ENCODE measurements around the gene IL12RB1.

IL12RB1 gene

GRCh38 chr19:18086590-18087138 lies at the start of gene IL12RB1:
IL12RB1 (minus strand) TSS chr19:18086934; CDS start chr19:18086823, 111 bp downstream.
- DNase-seq (ENCODE audit: low spot score) = no peak

- DNase-seq (ENCODE audit: low spot score) = no peak
Observed at GRCh38 chr19:18135712-18136584, 49.2 kb upstream of the IL12RB1 start.

- DNase-seq (ENCODE audit: low spot score) = no peak
Observed at GRCh38 chr19:18131841-18132596, 45.3 kb upstream of the IL12RB1 start.

- DNase-seq (ENCODE audit: low spot score) = no peak
Observed at GRCh38 chr19:18130523-18131242, 43.9 kb upstream of the IL12RB1 start.

- DNase-seq (ENCODE audit: low spot score) = no peak
Observed at GRCh38 chr19:18128805-18129204, 42.1 kb upstream of the IL12RB1 start.

GRCh38 chr19:18128044-18128443 lies 41.3 kb upstream of the IL12RB1 start:
- peak; percentile 18 for DNase-seq (ENCODE audit: low spot score)

- no peak for DNase-seq (ENCODE audit: low spot score)
Observed at GRCh38 chr19:18126097-18126496, 39.4 kb upstream of the IL12RB1 start.

- DNase-seq (ENCODE audit: low spot score) = no peak
Observed at GRCh38 chr19:18123819-18124218, 37.1 kb upstream of the IL12RB1 start.

GRCh38 chr19:18122860-18123795 lies 36.4 kb upstream of the IL12RB1 start:
- no peak for DNase-seq (ENCODE audit: low spot score)

- no peak for DNase-seq (ENCODE audit: low spot score)
Observed at GRCh38 chr19:18122424-18122823, 35.7 kb upstream of the IL12RB1 start.

GRCh38 chr19:18121166-18121565 lies 34.4 kb upstream of the IL12RB1 start:
- DNase-seq (ENCODE audit: low spot score) = no peak

GRCh38 chr19:18120127-18120526 lies 33.4 kb upstream of the IL12RB1 start:
- no peak for DNase-seq (ENCODE audit: low spot score)

- DNase-seq (ENCODE audit: low spot score) = no peak
Observed at GRCh38 chr19:18119717-18120105, 33.0 kb upstream of the IL12RB1 start.

GRCh38 chr19:18119013-18119716 lies 32.4 kb upstream of the IL12RB1 start:
- peak; percentile 18 for DNase-seq (ENCODE audit: low spot score)

- DNase-seq (ENCODE audit: low spot score) = no peak
Observed at GRCh38 chr19:18118420-18119012, 31.8 kb upstream of the IL12RB1 start.

- DNase-seq (ENCODE audit: low spot score) = peak; percentile 99
Observed at GRCh38 chr19:18117692-18118378, 31.1 kb upstream of the IL12RB1 start.

GRCh38 chr19:18117364-18117691 lies 30.6 kb upstream of the IL12RB1 start:
- DNase-seq (ENCODE audit: low spot score) = no peak

GRCh38 chr19:18114483-18114882 lies 27.7 kb upstream of the IL12RB1 start:
- no peak for DNase-seq (ENCODE audit: low spot score)

GRCh38 chr19:18113827-18114226 lies 27.1 kb upstream of the IL12RB1 start:
- DNase-seq (ENCODE audit: low spot score) = no peak

Data from AG08395 (cell line).